Metanephros (tissue), 2 donors: ENCODE results near the gene RGP1. TPM values are rescaled to one million over a fixed set of nuclear protein-coding genes. Genes with fewer than 3 reads are reported as not detected.

ENCODE experiments used
- small RNA-seq: library from RNA; depleted of rRNA; stranded (forward); fragments of <200 nt; gene quantifications from one replicate; pipeline ENCODE3, GENCODE V24; 2014; ENCODE audit warnings: low replicate concordance
- total RNA-seq: library from RNA; depleted of rRNA; stranded (reverse); fragments of >200 nt; gene quantifications from one replicate; pipeline ENCODE4 v1.2.3, GENCODE V29; 2014

The RGP1 gene
- 17.8 TPM for total RNA-seq

GRCh38 chr9:35748858-35749514 is at the start of gene RGP1, which contains the start of gene GBA2:
Gene RGP1, plus strand, starts transcription at chr9:35749287. Its CDS starts 469 bp downstream, at chr9:35749756.
Gene GBA2, minus strand, starts transcription at chr9:35749228. Its CDS starts 524 bp downstream, at chr9:35748704.

GRCh38 chr9:35732185-35732799 is 16.8 kb upstream of the RGP1 start, which contains the start of the genes CREB3 and TLN1:
Gene CREB3, plus strand, starts transcription at chr9:35732666. Its CDS starts 107 bp downstream, at chr9:35732773.
Gene TLN1, minus strand, starts transcription at chr9:35732195. Its CDS starts 6,501 bp downstream, at chr9:35725694.

GRCh38 chr9:35754264-35754663 is 5.2 kb downstream of the RGP1 start, which contains the start of gene MSMP:
Gene MSMP, minus strand, starts transcription at chr9:35754276. Its CDS starts 147 bp downstream, at chr9:35754129.

GRCh38 chr9:35791297-35791921 is 42.3 kb downstream of the RGP1 start, which contains the start of gene NPR2:
Gene NPR2, plus strand, starts transcription at chr9:35791591. Its CDS starts 818 bp downstream, at chr9:35792409.

Small RNA genes within 50 kb of the gene (small RNA-seq; reads per million reads assigned to genes)
- gene MIR6853: 0.12 reads per million

Other genes starting within 250 kb of the RGP1 start
- gene TESK1, start 144.0 kb upstream of the RGP1 start, total RNA-seq: 16.7 TPM
- 3.3 TPM for gene CD72, start 130.9 kb upstream of the RGP1 start, total RNA-seq
- gene SIT1, start 98.4 kb upstream of the RGP1 start, total RNA-seq: 0.41 TPM
- 36,863 TPM for gene RMRP, start 91.3 kb upstream of the RGP1 start, total RNA-seq
- 18.1 TPM for gene CCDC107, start 91.0 kb upstream of the RGP1 start, total RNA-seq
- gene ARHGEF39, start 84.1 kb upstream of the RGP1 start, total RNA-seq: 2.9 TPM
- 0.70 TPM for gene CA9, start 75.4 kb upstream of the RGP1 start, total RNA-seq
- gene TPM2, start 59.4 kb upstream of the RGP1 start, total RNA-seq: 665 TPM
- 254 TPM for gene TLN1, start 17.1 kb upstream of the RGP1 start, total RNA-seq
- gene CREB3, start 16.6 kb upstream of the RGP1 start, total RNA-seq: 25.6 TPM
- gene GBA2, start 59 bp upstream of the RGP1 start, total RNA-seq: 56.9 TPM
- not detected for gene MSMP, start 5.0 kb downstream of the RGP1 start, total RNA-seq
- 15.1 TPM for gene NPR2, start 42.3 kb downstream of the RGP1 start, total RNA-seq
- 2.6 TPM for gene SPAG8, start 63.0 kb downstream of the RGP1 start, total RNA-seq
- gene HINT2, start 65.8 kb downstream of the RGP1 start, total RNA-seq: 28.6 TPM
- not detected for gene FAM221B, start 79.4 kb downstream of the RGP1 start, total RNA-seq
- gene TMEM8B, start 79.9 kb downstream of the RGP1 start, total RNA-seq: 18.6 TPM
- gene OR13J1, start 121.1 kb downstream of the RGP1 start, total RNA-seq: not detected
- gene HRCT1, start 156.9 kb downstream of the RGP1 start, total RNA-seq: not detected
- gene SPAAR, start 160.2 kb downstream of the RGP1 start, total RNA-seq: 1.8 TPM
- not detected for gene OR2S2, start 208.9 kb downstream of the RGP1 start, total RNA-seq